HG02852 (cell line): ENCODE data around the gene VPS13D.

Experiments used
- ATAC-seq: cut with Tn5 transposase; IDR thresholded peaks from one replicate; pipeline ENCODE4 v1.9.1; 2021; ENCODE audit warnings: mild to moderate bottlenecking, moderate library complexity; ENCODE audit not compliant: unreplicated experiment

The VPS13D gene

DNA sequence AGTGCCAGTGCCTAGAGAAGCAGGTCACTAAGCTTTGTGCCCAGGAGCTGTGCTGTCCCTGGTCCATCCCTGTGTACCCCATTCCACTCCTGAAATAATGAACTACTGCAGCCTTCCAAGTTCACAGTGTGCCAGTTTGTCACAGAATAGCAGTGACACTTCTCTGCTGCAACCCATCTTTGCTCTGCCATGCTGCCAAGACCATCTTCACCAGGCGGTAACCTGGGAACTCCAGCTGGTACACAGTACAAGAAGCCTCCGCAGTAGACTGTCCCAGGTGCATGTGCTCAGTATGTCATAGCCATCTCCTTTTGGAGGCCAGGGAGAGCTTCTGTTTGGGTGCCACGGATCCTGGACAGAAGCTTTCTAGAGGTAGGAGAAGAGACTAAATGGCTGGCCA is 250.2 kb downstream of the VPS13D start:
- ATAC-seq: no peak

DNA sequence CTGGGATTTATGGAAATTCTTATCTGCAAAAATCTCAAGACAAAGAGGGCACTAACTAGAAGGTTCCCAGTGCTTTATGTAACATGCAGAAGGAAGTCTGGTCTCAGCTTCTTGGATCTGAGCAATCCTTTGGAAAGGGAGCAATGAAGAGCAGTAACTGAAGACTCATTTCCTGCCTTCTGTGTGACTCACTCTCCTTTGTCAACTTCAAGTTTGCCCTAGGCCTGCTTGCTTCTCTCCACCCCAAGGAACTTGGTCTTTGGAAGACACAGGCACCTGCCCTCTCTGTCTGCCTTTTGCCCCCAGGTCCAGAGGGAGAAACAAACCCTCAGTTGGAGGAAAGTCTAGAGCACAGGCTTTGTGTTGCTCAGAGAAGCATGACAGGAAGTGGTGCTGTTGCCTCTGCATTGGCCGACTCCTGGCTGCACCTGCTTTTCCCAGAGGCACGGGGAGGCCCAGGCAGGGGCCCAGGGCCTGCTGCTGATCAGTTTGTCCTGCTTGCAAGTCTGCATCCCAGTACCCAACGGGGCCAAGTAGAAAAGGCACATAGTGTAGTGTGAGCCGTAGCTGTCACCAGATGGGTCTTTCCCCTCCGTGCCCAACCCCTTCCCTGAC is 251.0 kb downstream of the VPS13D start:
- ATAC-seq: no peak

DNA sequence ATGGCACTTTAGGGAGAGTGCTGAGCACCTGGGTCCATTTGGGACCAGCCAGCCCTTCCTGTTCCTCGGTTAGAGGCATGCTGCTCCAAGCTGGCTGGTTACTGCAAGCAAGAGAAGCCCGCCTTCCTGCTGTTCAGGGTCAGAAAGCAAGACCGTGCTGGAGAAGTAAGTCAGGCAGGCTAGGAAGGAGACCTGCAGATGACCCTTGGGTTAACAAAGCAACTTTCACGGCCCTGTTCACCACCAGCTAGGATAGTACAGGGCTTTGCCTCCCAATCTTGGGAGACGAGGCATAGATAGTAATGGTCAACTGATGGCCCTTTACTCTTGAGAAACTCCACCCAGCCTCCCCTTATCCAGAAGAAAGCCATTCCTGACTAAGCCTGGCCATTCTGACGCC is 252.1 kb downstream of the VPS13D start:
- ATAC-seq: no peak

DNA sequence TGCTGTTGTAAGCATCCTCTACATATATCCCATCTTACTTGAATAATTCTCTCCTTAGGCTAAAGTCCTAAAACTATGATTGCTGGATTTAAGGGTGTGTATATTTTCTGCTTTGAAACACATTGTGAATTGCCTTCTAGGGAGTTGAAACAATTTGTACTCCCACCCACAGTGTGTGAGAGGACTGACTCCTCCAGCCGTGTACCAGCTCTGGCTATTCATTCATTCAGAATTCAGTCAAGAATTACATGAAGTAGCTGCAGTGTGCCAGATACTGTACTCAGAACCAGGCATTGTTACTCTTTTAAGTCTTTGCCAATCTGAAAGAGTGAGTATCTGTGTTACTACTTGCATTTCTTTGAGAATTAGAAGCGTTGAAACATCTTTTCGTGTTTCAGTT is 253.2 kb downstream of the VPS13D start:
- no peak for ATAC-seq

DNA sequence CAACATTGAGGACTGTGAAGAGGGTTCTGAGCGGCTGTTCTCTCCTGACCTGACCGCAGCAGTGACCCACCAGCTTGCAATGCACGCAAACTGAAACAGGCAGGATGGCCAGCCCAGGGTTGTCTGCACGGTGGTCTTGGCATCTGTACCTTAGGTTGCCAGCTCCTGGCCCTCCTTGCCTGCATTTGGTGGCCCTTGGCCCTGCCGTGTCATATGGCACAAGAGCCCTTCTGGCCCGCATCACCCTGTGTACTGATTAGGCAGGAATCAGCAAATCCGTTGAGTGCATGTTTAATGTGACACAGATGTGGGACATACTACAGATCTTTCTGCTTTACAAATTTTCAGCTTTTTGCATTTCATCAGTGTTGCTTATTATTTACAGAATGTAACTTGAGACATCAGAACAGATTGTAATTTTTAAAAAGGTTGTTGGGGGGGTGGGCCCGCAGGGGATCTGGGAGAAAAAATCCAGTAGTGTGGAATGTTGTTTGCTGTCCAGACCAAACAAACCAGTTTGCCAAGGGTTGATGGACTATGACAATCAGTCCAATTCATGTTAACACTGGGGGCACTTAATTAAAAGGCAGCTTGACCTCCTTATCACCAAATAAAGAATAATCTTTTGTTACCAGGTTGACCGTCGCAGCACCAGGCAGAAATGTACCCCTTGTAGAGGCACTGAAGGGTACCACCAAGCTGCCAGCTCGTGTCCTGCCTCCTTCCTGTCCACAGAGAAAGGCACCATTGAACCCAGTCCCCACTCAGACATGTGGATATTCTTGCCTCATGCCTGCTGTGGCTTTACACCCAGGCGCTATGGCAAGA is 255.6 kb downstream of the VPS13D start:
- no peak for ATAC-seq

DNA sequence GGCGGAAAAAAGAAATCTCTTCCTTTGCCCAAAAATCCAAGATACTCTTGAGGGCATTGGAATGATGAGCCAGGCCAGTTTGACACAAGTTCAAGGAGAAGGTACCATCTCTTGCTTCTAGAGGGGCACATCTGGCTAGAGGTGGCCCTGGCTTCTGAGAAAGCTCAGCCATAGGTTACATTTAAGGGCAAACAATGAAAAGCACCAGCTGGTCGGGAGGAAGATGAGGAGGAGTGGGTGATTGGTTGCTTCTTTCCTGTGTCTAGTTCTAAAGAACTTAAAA is 256.2 kb downstream of the VPS13D start:
- no peak for ATAC-seq

DNA sequence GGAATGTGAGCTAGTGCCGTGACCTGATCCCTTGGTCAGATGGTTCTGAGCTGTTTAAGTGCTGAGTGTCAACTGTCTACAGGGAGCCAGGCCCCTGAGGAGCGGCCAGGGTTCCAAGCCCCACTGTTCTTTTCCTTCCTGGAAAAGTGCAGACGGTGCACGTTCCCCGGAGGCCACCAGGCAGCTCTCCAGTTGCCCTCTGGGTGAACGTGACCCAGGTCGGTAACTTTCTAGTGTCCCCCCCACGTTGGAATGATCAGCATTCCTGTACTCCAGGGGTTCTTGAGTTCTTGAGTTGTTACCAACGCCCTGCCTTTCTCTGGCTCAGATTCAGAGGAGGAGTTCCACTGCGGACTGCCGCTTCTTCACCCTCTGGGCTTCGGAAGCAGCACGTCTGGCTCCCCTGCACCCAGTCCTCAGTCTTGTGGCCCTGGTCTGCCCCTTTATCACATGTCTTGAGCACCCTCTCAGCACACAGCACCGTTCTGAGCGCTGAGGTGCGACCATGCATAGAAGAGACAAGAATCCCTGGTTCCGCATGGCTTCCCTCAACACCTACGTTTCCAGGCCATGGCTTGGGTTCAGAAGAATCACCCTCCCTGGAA is 256.7 kb downstream of the VPS13D start:
- no peak for ATAC-seq

DNA sequence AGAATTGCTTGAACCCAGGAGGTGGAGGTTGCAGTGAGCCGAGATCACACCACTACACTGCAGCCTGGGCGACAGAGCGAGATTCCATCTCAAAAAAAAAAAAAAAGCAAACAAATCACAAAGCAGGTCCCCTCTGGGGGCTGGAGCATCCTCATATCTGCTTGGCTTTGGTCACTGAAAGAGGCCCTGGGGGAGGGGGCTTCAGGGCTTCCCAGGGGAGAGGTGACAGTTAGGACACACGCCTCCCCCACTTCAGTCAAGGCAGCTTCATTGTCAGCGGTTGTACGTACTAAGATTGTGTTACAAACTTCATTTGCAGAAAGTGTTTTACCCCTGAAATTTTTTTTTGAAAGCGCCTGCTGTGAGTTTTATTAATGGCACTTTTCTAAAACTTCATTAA is 257.7 kb downstream of the VPS13D start:
- ATAC-seq: no peak

DNA sequence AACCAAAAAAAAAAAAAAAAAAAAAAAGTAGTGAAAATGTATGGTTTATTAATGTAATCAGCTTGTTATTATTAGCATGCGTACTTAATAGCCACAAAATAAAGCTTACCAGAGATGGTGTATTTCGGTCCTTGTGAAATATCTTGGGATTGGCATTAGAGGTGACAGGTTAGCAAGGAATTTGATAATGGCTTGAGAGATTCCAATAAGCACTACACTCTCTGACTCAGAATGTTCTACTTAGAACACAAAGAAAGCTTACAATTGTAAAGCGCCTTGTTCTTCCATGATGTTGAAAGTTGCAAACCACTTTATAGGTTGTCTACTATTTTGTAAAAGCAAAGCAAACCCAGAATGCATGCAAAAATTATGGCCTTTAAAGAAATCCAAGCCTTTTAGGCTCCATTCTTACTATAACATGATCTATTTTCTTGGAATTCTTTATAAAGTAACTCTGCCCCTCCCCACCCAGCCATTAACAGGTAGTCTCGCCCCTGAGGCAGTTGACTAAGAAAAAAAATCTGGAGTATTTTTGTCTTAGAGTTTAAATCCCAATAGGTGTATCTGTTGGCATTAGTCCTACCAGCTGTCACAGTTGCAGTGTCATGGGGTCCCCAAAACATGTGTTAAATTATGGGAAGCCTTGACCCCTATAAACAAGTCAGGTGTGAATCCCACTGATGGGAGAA is 259.0 kb downstream of the VPS13D start:
- no peak for ATAC-seq

DNA sequence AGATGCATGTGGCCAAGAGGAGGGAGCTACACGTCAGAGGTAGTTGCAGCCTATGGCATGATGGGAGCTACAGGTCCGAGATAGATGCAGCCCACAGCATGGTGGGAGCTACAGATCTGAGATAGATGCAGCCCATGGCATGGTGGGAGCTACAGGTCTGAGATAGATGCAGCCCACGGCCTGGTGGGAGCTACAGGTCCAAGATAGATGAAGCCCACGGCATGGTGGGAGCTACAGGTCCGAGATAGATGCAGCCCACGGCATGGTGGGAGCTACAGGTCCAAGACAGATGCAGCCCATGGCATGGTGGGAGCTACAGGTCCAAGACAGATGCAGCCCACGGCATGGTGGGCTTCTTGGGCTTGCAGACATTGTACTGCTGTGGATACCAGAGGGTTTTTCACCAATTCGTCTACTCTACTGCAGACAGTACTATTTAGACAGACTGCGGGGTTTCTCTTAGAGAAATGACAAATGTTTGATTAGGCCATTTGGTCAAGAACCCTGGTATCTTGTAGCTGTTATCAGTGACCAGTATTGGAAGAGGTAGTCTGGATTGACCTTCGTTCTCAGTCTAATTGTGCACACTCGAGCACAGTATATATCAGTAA is 260.8 kb downstream of the VPS13D start:
- no peak for ATAC-seq

DNA sequence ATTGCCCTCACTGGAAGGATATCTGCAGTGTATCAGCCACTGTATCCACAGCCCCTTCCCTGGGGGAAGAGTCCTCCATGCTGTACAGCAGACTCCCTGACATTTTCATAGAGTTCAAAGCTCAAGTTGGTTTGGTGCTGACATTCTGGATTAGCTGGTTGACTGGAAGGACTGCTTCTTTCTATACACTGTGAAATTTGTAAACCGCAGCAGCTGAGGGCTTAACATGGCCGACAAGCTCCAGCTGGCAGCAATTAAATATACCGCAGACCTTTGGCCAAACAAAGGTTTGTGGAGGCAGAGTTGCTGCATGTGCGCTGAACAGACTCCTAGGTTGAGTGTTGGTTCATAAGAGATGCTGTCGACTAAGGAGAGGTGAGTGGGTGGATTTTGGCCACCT is 261.8 kb downstream of the VPS13D start:
- ATAC-seq: no peak

DNA sequence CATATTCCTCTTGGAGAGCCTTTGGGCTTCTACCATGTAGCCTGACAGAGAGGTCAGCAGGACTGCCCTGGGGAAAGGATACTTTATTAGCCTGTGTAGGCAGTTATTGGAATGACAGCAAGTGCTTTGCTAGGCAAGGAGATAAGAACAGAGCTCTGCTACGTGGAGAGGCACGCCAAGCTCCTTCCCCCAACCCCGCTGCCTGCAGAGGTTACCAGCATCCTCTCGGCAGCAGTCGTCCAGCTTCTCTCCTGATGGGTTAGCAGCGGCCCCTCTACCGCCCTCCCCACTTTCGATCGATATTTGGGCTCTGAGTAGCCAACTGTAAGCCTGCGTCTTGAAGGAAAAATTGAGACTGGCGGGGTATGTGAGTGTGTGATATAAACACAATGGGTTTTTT is 265.9 kb downstream of the VPS13D start:
- ATAC-seq: no peak

DNA sequence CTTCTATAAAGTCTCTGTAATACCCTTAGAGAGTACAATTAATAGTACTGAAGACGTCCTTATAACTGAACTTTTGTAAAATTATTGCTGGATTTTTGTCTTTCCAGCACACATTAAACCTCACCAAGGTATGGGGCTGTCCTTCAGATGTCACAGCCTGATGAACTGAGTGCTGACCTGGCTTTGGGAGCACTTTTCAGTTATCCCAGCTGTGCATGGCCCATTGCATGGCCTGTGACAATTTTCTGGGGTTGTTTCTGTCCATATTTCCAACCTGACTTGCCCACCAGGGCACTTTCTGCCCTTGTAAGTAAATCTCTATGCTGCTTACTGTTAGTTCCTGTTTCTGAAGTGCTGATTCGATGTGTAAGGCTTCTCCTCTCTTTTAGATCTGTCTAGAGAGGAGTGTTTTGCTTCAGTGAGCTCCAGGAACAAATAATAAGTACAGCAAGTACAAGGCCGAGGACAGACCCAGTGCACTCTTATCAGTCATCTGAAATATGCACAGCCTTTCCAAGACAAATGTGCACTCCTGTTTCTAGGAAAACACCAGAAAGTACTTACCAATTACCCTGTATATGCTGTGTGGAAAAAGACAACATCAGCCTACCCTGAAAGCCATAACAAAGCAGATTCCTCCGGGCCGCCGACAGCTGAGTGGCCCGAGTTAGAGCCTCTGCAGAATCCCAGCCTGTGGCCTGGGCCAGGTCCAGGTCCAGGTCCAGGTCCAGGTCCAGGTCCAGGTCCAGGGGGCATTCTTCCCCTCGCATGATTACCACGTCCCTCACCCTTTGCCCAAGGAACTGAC is 266.5 kb downstream of the VPS13D start:
- ATAC-seq: no peak

DNA sequence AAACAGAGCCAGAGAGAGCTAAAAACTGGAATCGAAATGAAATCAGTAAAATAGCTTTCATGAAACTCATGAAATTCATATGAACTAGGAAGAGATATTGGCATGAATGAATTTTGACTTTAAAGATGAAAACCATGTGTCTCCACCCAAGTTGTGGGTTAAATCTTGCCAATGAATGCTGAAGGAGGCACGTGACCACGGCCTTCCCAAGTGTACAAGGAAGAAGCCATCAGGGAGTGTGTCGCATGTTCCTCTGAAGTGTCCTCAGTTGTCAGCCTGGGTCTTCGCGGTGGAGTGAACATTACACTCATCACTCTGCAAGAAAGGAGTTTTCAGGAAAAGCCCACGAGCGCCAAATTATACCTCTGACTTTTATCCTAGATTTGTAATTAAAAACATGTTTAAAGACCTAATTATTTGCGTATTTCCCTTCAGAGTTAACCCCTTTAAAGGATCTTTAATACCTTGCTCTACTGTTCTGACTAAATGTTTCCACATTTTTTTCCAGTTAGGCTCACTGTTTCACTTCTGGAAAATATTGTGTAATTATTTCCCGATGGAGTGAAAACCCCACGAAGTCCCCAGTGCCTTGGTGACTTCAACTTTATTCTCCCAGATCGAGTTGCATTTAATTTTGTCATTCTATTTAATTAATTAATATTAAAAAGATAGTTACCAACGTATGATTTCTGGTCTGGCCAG is 269.9 kb downstream of the VPS13D start:
- no peak for ATAC-seq

DNA sequence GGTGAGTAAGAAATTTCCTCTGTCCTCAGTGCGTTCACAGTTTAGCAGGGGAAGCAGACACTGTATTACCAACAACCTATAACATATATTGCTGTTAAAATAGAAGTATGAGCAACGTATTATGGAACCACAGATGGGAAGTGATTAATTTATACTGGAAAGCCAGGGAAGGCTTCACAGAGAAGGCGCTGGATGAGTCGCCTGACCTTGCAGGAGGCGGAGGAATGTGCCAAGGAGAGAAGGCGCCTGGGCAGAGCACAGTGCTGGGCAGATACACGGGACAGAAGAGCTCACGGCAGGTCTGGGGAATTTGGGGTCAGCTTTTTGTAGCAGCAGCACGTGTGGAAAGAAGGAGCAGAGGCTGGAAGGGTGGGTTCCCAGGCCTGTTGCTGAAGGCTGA is 271.8 kb downstream of the VPS13D start:
- no peak for ATAC-seq

DNA sequence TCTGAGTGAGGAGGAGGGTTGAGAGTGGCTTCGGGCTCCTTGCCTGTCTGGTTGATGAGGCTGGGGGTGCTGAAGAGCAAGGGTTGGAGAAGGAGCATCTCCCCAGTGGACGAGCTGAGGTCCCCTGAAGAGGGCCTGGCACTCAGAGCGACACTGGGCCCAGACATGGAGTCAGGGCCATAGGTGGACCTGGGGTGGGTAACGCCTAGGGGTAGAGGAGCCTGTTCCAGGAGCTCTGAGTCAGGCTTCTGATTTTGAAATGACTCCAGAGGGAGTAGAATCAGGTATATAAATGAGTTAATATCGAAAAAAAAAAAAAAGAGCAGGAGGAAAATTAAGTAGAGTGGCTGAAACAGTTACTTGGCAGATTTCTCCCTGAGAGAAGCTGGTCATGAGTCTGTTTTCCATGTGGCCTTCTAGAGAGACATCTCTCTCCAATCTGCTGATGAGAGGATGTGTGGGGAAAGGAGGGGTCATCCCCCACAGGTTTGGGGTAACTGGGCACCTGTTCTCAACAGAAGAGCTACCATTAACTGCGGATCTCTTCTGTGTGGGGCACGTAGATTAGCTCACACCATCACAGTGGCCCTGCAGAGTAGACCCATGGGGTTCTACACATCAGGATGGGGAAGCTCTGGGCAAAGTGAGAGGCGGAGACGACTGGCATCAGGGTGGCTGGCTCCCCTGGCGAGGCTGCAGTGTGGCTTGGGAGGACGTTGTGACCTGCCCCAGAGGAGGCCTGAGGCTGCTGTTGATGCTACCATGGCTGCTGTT is 272.7 kb downstream of the VPS13D start:
- ATAC-seq: no peak

DNA sequence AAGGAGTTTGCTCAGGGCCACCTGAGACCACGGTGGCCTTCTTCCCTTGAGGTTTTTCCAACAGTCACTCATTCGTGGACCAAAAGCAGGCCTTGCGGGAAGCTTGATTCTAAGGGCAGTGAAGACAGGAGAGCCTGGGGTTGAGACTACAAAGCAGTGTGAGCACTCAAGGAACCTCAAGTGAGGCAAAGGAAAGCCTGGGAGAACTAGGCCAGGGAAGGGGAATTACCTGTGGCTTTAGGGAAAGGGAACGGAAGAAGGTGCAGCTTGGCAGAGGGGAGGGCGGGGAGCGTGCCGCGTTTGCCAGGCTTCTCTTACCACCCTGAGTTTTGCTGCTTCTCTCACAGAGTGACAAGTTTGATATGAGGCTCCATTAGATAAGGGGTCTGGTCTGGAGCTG is 273.9 kb downstream of the VPS13D start:
- no peak for ATAC-seq

DNA sequence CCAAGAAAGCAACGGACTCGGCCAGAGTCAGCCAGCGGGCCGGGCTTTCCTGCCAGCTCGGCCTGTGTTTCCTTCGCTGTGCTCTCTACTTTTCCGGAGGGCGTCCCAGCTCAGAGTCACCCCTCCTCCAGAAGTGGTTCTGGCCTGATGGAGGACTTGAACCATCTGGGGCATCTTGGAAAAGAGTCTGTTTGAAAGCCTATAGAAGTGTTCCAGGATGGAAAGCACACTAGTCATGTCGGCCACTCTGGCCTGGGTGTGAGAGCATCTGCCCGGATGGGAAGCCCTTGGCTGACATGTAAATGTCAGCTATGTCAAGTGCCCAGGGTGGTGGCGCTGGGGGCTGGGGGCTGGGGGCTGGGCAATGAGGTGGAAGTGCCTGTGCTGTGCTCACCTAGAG is 274.8 kb downstream of the VPS13D start:
- ATAC-seq: no peak

DNA sequence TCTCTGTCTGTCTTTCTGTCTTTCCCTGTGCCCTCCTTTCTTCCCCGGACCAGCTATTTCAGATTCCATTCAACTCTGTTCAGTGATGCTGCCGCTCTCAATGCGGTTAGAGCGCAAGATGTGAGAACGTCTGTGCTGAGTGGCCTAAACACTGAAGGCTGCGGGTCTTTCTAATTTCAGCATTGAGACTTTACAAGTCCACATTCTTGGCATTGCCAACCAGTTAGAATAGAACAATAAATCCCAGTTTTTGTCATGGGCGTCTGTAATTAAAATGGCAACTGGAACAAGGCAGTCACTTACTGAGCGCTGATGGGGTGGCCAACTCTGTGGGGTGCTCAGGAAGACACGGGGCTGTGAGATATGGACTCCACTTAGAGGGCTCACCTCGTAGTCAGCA is 275.4 kb downstream of the VPS13D start:
- no peak for ATAC-seq
